PC-9 (cell line): ENCODE results near the gene PTX4. TPM values are rescaled to one million over a fixed set of nuclear protein-coding genes. Genes with fewer than 3 reads are reported as not detected.
A peak's percentile ranks its signal among the peaks of the same experiment; 100 is the strongest.

Source experiments
- BruUV-seq: library from RNA; stranded (reverse); fragments of 400-500 nt; replicated peaks from 2 replicates; lab custom pipeline; 2021; lab: Mats Ljungman, UMichigan
- CTCF ChIA-PET: fragments of 300-600 bp; sonication (Branson Sonifier 250); formaldehyde crosslinking; loops from one replicate; lab custom pipeline; 2022; ENCODE audit warnings: antibody characterized with exemption; lab: Charles Lee
- POLR2A ChIA-PET: fragments of 300-600 bp; sonication (Branson Sonifier 250); formaldehyde crosslinking; loops from one replicate; lab custom pipeline; 2022; ENCODE audit warnings: antibody characterized with exemption; ENCODE audit not compliant: unreplicated experiment; lab: Charles Lee
- DNase-seq, 2 experiments: peaks; one replicate each; pipeline versions ENCODE4 v3.0.0 to v3.0.0-alpha.2; 2015 to 2022; ENCODE audit warnings: mixed read lengths in 1 of 2
- H2AFZ ChIP-seq: fragments of 200-600 bp; sonication (generic); 2 replicates; pipeline ENCODE4 v1.8.1; 2017; ENCODE audit warnings: antibody characterized with exemption
- H3F3A ChIP-seq: fragments of 200-600 bp; sonication (generic); 2 replicates; pipeline ENCODE4 v1.8.1; 2017; ENCODE audit warnings: antibody characterized with exemption, mild to moderate bottlenecking, low read depth; ENCODE audit not compliant: insufficient read depth
- H3K27ac ChIP-seq: fragments of 200-600 bp; sonication (generic); 2 replicates; pipeline ENCODE4 v1.6.1; 2016; ENCODE audit warnings: mixed run types
- H3K27me3 ChIP-seq: fragments of 200-600 bp; sonication (generic); 2 replicates; pipeline ENCODE4 v1.6.1; 2016; ENCODE audit warnings: low read depth, mixed run types; ENCODE audit not compliant: insufficient read depth
- H3K36me3 ChIP-seq: fragments of 200-600 bp; sonication (generic); 2 replicates; pipeline ENCODE4 v1.6.1; 2016; ENCODE audit warnings: low read depth, mixed run types
- H3K4me1 ChIP-seq: fragments of 200-600 bp; sonication (generic); replicated peaks from 2 replicates; pipeline ENCODE4 v1.6.1; 2016; ENCODE audit warnings: mixed run types; ENCODE audit not compliant: insufficient read depth
- H3K4me2 ChIP-seq: fragments of 200-600 bp; sonication (generic); 2 replicates; pipeline ENCODE4 v1.6.1; 2017; ENCODE audit warnings: mixed run types
- H3K4me3 ChIP-seq: fragments of 200-600 bp; sonication (generic); 2 replicates; pipeline ENCODE4 v1.6.1; 2016; ENCODE audit warnings: mixed run types
- H3K79me2 ChIP-seq: fragments of 200-600 bp; sonication (generic); 2 replicates; pipeline ENCODE4 v1.6.1; 2017; ENCODE audit warnings: low read depth, mixed run types
- H3K9me2 ChIP-seq: fragments of 200-600 bp; sonication (generic); 2 replicates; pipeline ENCODE4 v1.8.1; 2017; ENCODE audit warnings: mild to moderate bottlenecking; ENCODE audit not compliant: insufficient read depth
- H3K9me3 ChIP-seq: fragments of 200-600 bp; sonication (generic); 2 replicates; pipeline ENCODE4 v1.8.1; 2016; ENCODE audit warnings: low read depth; ENCODE audit not compliant: insufficient read depth
- H4K20me1 ChIP-seq: fragments of 200-600 bp; sonication (generic); 2 replicates; pipeline ENCODE4 v1.8.1; 2017; ENCODE audit not compliant: insufficient read depth
- EZH2 ChIP-seq: fragments of 200-600 bp; sonication (generic); IDR thresholded peaks from 2 replicates; pipeline ENCODE4 v1.8.0; 2017; ENCODE audit warnings: antibody characterized with exemption, low read depth
- intact Hi-C: fragments of 100-400 bp; cut with micrococcal nuclease; formaldehyde crosslinking; loops from one replicate; pipeline ENCODE4 v1.10.0; 2022; ENCODE audit not compliant: unreplicated experiment
- total RNA-seq: library from RNA; stranded (reverse); gene quantifications from 2 replicates; pipeline ENCODE4 v1.2.3, GENCODE V29; 2021
- TF ChIP-seq, protein P1 (sequence below): fragments of 200-600 bp; sonication (generic); conservative IDR thresholded peaks from 2 replicates; pipeline ENCODE4 v1.6.1; 2017; ENCODE audit warnings: mixed run types, antibody characterized with exemption, mild to moderate bottlenecking, moderate library complexity

Gene PTX4
- total RNA-seq, 1 experiment from 2014 or later: 0.39 TPM

GRCh38 chr16:1468426-1468810 is 20.3 kb downstream of the PTX4 start:
- Histone ChIP-seq H3K9me2 (no peaks in the 10 kb centered on the region), H4K20me1 (peaks cover 33% of the 10 kb centered on the region), H3F3A (no peaks in the 10 kb centered on the region), H3K36me3 (no peaks in the 10 kb centered on the region), H3K9me3 (no peaks in the 10 kb centered on the region), H3K4me1 (peaks cover 5% of the 10 kb centered on the region; the same call in 1 of the 2 replicates), H3K27ac (no peak overlapping the region), H3K27me3 (no peaks in the 10 kb centered on the region), H3K4me2 (no peak overlapping the region), H3K4me3 (no peak overlapping the region), H3K79me2 (peaks cover 58% of the 10 kb centered on the region), H2AFZ (no peak overlapping the region)
- TF ChIP-seq, protein P1, sequence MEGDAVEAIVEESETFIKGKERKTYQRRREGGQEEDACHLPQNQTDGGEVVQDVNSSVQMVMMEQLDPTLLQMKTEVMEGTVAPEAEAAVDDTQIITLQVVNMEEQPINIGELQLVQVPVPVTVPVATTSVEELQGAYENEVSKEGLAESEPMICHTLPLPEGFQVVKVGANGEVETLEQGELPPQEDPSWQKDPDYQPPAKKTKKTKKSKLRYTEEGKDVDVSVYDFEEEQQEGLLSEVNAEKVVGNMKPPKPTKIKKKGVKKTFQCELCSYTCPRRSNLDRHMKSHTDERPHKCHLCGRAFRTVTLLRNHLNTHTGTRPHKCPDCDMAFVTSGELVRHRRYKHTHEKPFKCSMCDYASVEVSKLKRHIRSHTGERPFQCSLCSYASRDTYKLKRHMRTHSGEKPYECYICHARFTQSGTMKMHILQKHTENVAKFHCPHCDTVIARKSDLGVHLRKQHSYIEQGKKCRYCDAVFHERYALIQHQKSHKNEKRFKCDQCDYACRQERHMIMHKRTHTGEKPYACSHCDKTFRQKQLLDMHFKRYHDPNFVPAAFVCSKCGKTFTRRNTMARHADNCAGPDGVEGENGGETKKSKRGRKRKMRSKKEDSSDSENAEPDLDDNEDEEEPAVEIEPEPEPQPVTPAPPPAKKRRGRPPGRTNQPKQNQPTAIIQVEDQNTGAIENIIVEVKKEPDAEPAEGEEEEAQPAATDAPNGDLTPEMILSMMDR: no peak
- no peak for TF ChIP-seq EZH2
- ChIA-PET CTCF (no interaction called here), POLR2A (no interaction called here)
- DNase-seq: no peak
- intact Hi-C loops: no loop called here
- BruUV-seq: no TSS peak

DNA sequence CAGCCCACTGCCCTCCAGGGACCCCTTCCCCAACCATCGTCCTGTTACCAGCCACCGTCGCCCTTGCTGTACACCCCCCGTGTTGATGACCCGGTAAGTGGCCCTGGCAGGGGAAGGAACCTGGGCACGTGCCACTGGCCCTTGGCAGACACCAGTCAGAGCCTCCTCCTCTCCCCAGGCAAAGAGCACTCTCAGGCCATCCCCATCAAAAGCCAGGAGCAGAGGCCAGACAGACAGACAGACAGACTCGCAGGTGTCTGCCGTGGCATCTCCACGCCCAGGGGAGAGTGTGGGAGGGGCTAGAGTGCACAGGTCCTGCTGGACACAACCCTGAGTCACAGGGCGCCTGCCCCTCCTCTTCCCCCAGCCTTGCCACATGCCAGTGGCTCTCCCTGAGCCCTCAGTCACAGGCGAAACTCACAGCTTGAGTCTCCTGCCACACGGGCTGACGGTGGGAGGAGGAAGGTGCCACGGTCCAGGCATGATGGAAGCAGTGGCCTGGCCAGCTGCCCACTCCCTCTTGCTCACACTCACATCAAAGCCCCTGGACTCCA is 21.7 kb downstream of the PTX4 start:
- peaks cover 5% of the 10 kb centered on the region; the same call in 1 of the 2 replicates for H3K4me1 ChIP-seq
- no peaks in the 10 kb centered on the region for H3K9me3 ChIP-seq
- H3K27ac ChIP-seq: no peak overlapping the region; the same call in 1 of the 2 replicates
- ChIA-PET CTCF (no interaction called here), POLR2A (no interaction called here)
- H3K36me3 ChIP-seq: no peaks in the 10 kb centered on the region
- H3K79me2 ChIP-seq: peaks cover 45% of the 10 kb centered on the region
- no peak overlapping the region for H3K4me3 ChIP-seq
- BruUV-seq: no TSS peak
- intact Hi-C loops: no loop called here
- H2AFZ ChIP-seq: no peak overlapping the region
- H3K9me2 ChIP-seq: no peaks in the 10 kb centered on the region
- H4K20me1 ChIP-seq: peaks cover 33% of the 10 kb centered on the region
- DNase-seq: peak; percentile 43 to 65
- no peaks in the 10 kb centered on the region for H3F3A ChIP-seq
- no peaks in the 10 kb centered on the region for H3K27me3 ChIP-seq
- no peak for TF ChIP-seq EZH2
- no peak overlapping the region for H3K4me2 ChIP-seq

DNA sequence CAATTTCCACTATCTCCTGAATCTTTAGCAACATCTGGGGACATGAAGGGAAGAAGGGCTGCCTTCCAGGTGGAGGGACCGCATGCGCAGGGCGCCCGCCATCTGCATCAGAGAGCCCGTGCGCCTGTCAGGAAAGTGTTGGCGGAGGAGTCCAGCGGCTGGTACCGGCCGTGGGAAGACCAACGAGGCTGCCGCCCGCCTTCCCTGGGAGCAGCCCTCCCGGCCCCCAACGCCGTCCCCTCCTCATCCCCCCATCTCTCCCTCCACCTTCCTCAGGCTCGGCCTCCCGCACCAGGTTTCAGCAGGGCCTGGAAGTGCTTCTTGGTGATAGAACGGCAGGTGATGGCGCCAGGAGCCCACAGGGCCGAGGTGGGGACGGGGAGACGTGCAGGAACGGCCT is 22.7 kb downstream of the PTX4 start:
- H3K4me3 ChIP-seq: no peak overlapping the region
- POLR2A ChIA-PET: no interaction called here
- no peak overlapping the region for H3K27ac ChIP-seq
- no peak for TF ChIP-seq EZH2
- TF ChIP-seq, protein P1: no peak
- DNase-seq: no peak
- no peaks in the 10 kb centered on the region for H3K27me3 ChIP-seq
- no peak overlapping the region for H2AFZ ChIP-seq
- H3K4me2 ChIP-seq: no peak overlapping the region
- H4K20me1 ChIP-seq: peaks cover 28% of the 10 kb centered on the region
- no peaks in the 10 kb centered on the region for H3K36me3 ChIP-seq
- H3K9me2 ChIP-seq: no peaks in the 10 kb centered on the region
- no peaks in the 10 kb centered on the region for H3F3A ChIP-seq
- intact Hi-C loops: no loop called here
- no TSS peak for BruUV-seq
- H3K9me3 ChIP-seq: no peaks in the 10 kb centered on the region
- H3K4me1 ChIP-seq: peaks cover 5% of the 10 kb centered on the region; the same call in 1 of the 2 replicates
- CTCF ChIA-PET: no interaction called here
- peaks cover 37% of the 10 kb centered on the region for H3K79me2 ChIP-seq

DNA sequence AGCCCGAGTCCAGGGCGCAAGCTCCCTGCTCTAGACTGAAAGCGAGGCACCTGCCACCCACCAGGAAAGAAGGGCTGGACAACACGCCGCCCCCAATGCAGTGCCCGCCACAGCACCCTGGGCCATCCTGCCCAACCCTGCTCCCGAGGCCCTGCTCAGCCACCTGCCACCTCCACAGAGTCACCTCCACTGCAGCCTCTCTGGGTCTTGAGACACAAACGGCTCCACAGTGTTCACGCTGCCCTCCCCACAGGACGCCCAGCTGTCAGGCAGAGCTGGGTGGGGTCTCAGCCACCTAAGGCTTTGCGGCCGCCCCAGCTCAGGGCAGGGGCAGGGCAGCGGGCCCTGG is 23.2 kb downstream of the PTX4 start:
- ChIA-PET CTCF (no interaction called here), POLR2A (no interaction called here)
- Histone ChIP-seq H3K9me3 (no peaks in the 10 kb centered on the region), H3K9me2 (no peaks in the 10 kb centered on the region), H3K79me2 (peaks cover 32% of the 10 kb centered on the region), H4K20me1 (peaks cover 28% of the 10 kb centered on the region), H3K4me2 (no peak overlapping the region), H3K27me3 (no peaks in the 10 kb centered on the region), H3K4me3 (no peak overlapping the region), H3F3A (no peaks in the 10 kb centered on the region), H3K4me1 (peaks cover 5% of the 10 kb centered on the region; the same call in 1 of the 2 replicates), H3K36me3 (no peaks in the 10 kb centered on the region), H2AFZ (no peak overlapping the region), H3K27ac (no peak overlapping the region)
- BruUV-seq: no TSS peak
- DNase-seq: no peak
- intact Hi-C loops: no loop called here
- TF ChIP-seq, protein P1: no peak
- no peak for TF ChIP-seq EZH2
